Middle frontal gyrus (tissue), 1 donor: ENCODE data around the gene SLC7A8.

Experiments
- DNase-seq: peaks from one replicate; pipeline ENCODE4 v3.0.0-alpha.2; 2015; ENCODE audit warnings: low spot score; ENCODE audit errors: extremely low spot score

Gene SLC7A8

GRCh38 chr14:23130871-23131270 is 52.6 kb downstream of the SLC7A8 start:
- DNase-seq: no peak

GRCh38 chr14:23129759-23130316 is 53.6 kb downstream of the SLC7A8 start:
- DNase-seq: no peak

GRCh38 chr14:23128969-23129758 is 54.3 kb downstream of the SLC7A8 start:
- DNase-seq: no peak

GRCh38 chr14:23127861-23128260 is 55.6 kb downstream of the SLC7A8 start:
- DNase-seq: no peak

- DNase-seq: no peak
Measured at GRCh38 chr14:23126548-23127278, 56.7 kb downstream of the SLC7A8 start.

GRCh38 chr14:23125933-23126524 is 57.4 kb downstream of the SLC7A8 start:
- DNase-seq: no peak

- no peak for DNase-seq
Measured at GRCh38 chr14:23125011-23125410, 58.4 kb downstream of the SLC7A8 start.

- no peak for DNase-seq
Measured at GRCh38 chr14:23124337-23124954, 59.0 kb downstream of the SLC7A8 start.

GRCh38 chr14:23123419-23123818 is 60.0 kb downstream of the SLC7A8 start:
- DNase-seq: no peak

- DNase-seq: no peak
Measured at GRCh38 chr14:23122086-23122485, 61.4 kb downstream of the SLC7A8 start.

- no peak for DNase-seq
Measured at GRCh38 chr14:23121361-23121771, 62.1 kb downstream of the SLC7A8 start.

- DNase-seq: peak; percentile 88
Measured at GRCh38 chr14:23120541-23121251, 62.8 kb downstream of the SLC7A8 start.

GRCh38 chr14:23119363-23120327 is 63.8 kb downstream of the SLC7A8 start:
- no peak for DNase-seq

- no peak for DNase-seq
Measured at GRCh38 chr14:23118506-23119362, 64.7 kb downstream of the SLC7A8 start, which contains the start of gene CEBPE. TSS of gene CEBPE (minus strand) at chr14:23119255. CDS start at chr14:23119091, 164 bp downstream.

GRCh38 chr14:23117371-23118020 is 66.0 kb downstream of the SLC7A8 start:
- DNase-seq: no peak

GRCh38 chr14:23115918-23116317 is 67.5 kb downstream of the SLC7A8 start:
- no peak for DNase-seq

GRCh38 chr14:23115039-23115731 is 68.3 kb downstream of the SLC7A8 start:
- DNase-seq: no peak

- no peak for DNase-seq
Measured at GRCh38 chr14:23114669-23115038, 68.8 kb downstream of the SLC7A8 start.
